GM18499 (cell line): ENCODE data around the gene FAM53B.
"Not testable (repeated sequence)": the region's sequence is repeated elsewhere in the genome, so short reads cannot be mapped to it uniquely, and the experiment has no call there.

Experiments
- ATAC-seq: cut with Tn5 transposase; IDR thresholded peaks from one replicate; pipeline ENCODE4 v1.9.1; 2021; ENCODE audit warnings: moderate number of reproducible peaks; ENCODE audit not compliant: insufficient read depth, unreplicated experiment

FAM53B gene

DNA sequence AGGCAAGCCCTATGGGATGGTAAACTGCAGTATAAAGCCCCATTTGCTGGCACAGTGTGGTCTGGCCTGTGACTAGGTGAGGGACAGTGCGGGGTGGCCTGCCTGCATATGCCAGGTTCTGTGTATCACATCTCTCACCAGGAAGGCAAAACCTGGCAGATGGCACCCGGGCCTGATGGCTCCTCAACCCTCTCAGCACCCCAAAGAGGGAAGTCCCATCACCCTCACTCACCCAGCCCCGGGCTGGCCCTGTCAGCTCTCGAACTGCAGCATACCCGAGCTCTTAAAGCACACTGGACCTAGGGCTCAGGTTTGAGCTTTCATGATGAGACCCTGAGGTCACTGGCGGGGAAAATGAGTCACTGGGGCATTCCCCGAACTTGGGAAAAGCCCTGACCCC is 152.1 kb downstream of the FAM53B start:
- no peak for ATAC-seq

DNA sequence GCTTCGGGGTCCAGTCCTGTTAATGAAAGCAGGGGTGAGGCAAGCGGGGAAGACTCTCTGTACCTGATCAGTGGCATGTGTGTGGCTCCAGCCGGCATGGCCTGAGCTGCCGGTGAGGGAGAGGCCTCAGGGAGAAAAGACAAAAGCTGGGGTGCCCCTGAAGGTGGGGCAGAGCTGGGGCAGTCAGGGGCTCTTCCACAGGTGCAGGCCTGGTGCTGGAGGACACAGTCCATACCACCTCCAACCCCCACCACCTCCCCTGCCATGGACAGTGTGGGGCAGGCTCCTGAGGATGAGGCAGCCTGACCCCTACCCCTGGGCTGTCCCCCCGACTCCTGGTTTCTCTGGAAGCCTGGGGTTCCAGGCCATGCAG is 153.1 kb downstream of the FAM53B start:
- no peak for ATAC-seq

DNA sequence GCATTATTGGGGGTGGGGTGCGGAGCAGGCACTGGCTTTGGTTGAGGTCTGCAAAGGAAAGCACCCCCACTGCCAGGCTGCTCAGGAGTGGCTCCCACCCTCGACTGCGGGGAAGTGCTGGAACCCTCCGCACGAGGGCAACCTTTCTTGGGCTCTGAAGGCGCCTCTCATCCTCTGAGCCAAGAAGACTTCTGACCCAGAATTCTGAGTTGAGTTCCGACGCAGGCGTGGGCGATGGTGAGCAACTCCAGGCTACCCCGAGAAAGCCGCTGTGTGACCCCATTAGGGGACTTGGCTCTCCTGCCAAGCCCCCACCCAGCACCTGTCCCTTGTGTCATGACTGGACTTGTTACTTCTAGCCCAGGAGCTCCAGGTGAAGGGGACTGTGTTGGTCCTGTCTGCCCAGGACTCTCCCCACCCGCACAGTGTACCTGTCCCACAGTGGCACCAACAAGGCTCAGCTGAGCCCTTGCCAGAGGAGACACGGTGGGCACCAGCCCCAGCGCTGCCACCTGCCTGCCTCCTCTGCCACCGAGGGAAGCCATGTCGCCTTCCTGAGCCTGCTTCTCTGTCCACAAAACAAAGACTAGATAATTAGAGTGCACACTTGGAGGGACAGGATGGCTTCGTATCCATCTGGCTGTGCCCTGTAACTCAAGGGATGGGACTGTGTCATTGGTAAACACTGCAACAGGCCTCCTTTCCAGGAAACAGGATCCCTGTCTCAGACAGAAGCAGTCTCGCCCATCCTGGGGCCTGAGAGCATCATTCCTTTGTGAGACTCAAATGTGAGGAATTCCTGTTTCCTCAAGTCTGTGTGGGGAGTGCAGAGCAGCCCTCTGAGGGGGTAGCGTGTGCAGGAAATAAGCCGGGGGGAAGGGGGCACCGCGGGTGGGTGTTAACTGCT is 153.7 kb downstream of the FAM53B start:
- ATAC-seq, result no peak

DNA sequence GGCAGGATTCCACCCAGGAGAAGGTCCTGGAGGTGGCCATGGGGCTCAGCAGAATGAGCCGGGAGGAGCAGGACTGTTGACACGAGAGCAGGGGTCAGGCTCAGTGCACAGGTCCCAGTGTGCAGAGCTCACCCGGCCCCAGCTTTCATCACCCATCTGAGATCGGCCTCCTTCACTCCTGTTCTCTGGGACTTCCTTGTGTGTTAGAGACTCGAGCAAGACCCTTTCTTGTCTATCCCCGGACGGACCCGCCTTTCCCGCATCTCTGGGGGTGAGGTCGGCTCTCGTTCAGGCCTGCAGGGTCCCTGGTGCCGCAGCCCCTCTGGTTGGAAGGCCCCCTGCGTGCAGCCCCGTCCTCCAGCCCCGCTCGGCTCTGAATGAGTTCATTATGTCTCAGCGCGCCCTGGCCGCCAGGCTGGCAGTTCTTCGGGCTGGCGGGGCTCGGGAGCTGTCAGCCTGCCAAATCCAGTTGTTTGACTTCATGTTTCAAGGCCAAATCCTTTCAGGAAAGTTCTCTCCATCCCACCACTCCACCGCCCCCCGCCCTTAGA is 154.6 kb downstream of the FAM53B start:
- no peak for ATAC-seq

DNA sequence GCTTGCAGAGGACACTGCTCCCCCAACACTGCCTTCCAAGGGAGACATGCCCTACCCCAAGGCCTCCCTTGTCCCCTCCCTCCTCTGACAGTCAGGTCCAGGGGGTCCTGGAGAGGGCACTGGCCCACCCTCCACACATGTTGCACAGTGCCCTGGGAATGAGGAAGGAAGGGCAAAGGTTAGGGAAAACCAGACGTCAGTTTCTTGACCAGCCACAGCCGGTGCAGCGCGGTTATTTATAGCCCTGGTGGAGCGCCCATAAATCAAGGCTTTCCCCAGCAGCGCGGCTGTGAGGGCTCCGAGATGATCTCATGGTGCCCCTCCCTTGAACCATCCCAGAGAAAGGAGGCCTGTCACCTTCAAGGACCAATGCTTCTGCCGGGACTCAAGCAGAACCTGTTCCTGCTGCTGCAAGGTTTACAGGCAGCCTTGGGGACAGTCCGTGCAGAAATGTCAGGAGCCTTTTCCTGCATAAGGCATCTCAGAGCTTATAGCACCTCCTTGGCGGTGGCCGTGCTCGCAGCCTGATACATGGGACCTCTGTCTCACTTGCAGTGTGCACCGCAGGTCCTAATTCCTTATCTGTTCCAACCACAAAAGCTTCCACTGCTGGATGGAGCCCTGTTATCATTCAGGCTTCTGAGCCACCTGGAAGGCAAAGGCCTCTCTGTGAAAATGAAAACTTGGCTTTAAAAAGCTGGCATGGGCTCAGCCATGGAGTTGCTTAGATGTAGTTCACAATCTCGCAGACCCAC is 155.3 kb downstream of the FAM53B start:
- no peak for ATAC-seq

DNA sequence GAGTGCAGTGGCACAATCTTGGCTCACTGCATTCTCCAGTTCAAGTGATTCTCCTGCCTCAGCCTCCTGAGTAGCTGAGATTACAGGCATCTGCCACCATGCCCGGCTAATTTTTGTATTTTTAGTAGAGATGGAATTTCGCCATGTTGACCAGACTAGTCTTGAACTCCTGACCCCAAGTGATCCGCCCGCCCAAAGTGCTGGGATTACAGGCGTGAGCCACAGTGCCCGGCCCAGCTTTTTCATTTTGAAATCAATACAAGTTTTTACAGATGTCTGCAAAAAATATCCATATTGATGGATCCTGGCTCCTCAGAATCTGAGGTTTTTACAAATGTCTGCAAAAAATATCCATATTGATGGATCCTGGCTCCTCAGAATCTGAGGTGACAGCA is 155.8 kb downstream of the FAM53B start:
- not testable (repeated sequence) for ATAC-seq

DNA sequence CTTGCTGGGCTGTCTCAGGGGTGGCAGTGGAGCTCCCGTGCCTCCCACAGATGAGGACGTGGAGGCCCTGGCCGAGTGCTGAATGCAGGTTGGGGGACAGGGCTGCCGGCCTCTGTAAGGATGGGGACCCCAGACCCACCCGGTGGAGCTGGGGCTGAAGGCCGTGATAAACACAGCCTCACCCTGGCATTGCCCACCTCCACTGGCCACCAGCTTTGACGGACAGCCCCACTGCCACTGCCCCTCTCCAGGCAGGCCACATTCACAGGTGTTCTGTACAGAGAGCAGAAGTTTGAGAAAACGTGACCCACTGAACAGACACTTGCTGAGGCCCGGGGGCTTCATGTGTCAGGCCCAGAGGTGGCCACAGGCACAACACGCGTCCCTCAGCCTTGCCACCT is 156.4 kb downstream of the FAM53B start:
- ATAC-seq, result no peak

DNA sequence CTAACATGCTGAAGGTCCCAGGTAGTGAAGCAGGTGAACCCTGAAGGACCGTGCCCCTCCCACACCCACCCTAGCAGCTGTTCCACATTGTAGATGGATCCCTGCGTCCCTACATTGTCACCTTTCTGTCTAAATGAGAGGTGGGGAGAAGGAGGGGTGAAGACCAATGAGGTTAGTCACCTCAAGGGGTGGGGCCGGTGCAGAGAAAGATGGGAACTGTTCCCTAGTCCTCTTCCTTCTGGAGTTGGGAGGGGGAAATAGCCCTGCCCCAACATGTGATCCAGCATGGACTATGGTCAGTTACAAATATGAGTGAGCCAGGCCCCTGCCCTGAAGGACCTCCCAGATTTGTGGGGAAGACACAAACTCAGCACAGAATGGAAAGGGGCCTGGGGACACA is 158.0 kb downstream of the FAM53B start:
- ATAC-seq, result no peak

DNA sequence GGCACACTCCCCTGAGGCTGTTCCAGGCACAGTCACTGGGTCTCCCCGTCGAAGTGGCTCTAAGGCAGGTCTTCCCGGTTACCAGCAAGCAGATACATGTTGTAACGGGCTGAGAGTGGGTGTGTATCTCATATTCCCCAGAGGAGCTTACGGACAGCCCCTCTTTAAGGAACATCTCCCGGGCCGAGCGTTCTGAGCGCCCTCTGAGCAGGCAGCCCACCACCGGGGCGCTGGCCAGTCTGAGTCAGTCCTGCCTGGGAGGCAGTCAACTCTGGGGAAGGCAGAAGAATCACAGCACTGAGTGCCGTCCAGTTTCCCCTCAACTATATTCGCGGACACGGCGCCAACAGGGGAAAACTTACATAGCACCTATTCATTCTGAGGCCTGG is 165.2 kb downstream of the FAM53B start:
- ATAC-seq, result no peak

DNA sequence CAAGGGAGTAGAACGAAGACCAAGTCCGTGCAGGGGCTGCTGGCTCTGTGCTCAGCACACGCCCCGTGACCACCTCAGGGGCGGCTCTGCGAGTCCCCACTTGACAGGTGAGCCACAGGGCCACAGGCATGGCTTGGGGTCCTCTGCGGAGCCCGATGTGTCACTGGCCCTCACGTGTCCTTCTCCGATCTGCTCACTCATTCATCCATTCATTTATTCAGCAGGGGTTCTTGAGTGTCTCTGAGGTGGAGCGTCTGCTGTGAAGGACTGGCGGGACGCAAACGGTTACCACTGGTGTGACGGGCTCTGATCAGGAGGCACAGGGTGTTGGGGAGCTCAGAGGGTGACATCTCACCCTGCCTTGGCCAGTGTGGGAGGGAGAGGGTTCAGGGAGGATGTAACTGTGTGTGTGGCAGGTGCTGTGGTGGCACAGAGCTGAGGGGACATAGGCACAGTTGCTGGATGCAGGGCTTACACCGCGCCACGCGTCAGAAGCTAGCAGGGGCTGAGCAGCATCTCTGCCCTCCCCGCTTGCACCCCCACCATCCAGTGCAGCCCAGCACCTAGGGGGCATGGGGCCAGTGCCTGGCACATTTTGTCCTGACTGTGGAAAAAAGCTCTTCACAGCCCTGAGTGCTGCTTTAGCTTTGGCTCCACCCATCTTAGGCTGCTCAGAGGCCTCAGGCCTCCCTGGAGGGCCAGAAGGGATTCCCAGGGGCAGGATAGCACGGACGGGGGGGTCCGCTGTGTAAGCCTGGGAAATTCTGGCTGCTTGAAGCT is 165.8 kb downstream of the FAM53B start:
- no peak for ATAC-seq

DNA sequence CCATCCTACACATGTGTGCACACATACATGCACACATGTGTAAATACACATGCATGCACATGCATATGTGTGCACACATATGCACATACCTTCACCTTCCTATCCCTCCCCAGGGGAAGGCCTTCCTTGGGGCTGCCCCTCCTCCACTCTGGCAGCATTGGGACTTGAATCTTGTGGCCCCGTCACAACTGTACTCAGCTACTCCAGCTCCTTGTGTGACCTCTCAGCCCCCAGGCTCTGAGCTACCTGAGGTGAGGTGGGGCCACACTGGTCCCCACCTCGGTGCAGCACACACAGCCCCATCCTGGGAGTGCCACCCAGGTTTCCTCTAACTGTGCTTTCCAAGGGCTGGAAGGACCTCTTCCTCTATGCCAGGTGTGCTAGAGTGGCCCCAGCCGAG is 166.5 kb downstream of the FAM53B start:
- no peak for ATAC-seq

DNA sequence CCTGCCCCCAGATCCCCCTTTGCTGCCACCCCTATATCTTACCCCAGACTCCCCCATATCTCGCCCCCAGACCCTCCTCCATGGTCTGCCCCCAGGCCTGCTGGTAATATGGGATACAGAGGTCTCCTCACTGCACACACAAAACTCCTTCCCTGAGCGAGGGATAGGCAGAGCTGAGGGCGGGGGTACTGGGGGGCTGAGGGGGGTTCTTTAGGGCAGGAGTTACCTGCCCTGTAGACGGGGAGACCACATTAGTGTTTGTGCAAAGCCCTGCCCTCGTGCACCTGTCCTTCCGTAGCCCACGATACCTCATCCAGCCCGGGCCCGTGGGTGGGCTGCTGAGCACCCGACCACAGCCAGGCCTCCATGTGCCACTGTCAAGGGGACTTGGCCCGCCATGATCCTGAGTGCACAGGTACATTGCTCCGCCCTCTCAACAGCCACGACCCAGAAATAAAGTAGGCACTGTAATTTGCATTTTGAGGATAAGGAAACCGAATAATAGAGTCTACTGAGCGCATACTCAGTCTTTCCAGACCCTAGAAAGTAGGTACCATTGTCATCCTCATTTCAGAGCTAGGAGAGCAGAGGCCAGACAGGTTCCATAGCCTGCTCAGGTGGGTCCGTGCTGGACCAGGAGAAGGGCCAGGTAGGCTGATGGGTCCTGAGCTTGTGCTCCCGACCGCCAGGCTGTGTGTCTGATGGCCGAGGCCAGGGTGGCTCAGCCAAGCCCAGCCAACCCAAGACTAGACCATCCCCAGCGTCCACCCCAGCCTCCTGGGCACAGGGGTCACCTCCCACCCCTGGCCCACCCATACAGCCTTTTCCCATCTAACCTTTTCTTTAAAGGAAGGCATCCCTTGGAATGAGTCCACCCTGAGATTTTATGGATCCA is 167.4 kb downstream of the FAM53B start:
- ATAC-seq, result no peak

DNA sequence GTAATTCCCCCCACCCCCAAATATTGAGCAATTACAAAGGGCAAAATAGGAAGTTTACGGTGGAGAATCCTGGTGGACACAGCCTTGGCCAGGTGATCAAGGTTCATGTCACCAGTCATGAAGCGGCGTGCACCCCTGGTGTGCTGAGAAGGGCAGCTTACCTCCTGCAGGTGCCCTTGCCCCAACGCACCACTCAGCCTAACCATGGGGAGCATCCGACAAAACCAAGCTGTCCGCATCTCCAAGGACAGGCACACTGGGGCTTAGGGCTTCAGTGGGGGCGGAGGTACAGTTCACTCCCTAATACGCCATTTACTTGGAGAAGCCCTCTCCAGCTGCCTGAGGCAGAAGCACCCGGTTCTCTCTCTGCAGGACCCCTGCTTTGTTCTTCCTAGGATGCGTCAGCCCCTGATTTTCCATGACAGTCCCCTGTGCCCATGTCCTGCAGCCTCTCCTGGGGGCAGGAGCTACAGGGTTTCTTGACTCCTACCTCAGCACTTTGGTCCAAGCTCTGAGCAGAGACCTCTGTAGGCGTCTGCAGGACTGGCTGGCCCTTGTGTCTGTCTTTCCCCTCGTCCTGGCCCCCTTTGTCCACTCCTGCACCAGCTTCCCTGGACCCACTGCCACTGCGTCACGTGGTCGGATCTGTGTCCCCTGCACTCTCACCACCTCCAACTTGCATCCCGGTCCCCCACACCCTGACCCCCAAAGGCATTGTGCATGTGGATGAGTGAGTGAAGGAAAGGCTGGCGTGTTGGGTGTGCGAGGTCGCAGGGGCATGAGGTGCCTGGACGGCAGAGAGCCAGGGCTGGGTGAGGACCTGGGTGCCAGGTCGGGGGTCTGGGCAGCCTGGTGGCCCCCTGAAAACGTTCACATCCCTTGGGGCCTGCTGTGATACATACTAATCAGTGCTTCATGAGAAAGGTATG is 168.8 kb downstream of the FAM53B start:
- no peak for ATAC-seq

DNA sequence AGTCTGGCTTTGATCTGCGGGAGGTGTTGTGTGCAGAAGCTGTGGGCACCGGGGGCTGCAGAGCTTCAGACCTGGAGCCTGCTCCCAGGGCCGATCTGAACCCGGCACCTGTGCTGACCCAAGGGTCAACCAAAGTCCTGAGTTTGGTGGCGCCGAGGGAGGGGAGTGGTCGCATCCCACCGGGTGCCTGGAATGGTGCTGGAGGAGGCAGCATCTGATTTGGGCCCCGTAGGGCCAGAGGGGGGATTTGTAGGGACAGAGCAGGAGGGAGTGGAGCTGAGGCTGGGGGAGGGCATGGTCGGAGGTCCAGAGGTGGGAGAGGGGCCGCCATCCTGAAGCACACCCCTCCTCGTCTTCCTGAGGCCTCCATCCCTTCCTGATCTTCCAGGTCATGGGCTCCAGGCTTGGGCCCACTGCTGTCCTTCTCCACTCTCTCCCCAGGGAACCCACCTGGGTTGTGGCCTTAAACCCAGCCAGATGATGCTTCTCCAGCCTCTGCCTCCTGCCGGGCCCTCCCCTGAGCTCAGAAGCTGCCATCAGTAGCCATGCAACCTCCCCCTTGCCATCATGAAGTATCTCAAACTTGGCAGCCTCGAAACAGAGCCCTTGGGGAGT is 169.6 kb downstream of the FAM53B start:
- ATAC-seq, result no peak

DNA sequence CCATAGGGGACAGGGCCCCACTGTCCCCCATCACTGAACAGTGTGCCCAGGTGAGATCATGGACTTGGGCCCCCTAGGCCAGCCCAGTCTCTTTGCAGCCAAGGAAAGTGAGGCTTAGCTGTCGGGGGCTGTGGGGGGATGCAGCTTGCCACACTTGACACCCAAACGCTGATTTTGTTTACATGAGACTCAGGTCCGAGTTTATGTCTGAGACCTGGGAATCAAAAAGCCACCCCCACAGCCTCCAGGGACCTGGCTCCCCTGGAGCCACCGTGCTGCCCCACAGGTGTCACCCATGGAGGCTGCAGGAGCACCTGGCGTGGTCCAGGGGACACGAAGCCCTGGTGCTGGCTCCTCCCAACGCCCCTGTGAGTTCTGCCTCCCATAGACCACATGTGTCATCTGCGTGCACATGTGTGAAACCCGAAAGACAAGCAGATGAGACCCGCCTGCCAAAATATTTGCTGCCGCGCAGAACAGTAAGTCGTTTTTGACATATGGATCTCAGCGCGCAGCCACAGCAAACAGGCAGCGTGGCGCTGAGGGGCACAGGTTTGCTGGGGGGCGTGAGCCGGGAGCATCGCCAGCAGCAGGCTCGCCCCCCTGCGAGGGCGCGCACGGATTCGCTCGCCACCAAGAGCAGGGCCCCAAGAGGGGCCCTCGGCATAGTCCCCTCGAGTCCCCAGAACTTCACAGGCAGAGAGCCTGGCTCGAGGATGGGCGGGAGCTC is 170.3 kb downstream of the FAM53B start:
- ATAC-seq, result no peak

DNA sequence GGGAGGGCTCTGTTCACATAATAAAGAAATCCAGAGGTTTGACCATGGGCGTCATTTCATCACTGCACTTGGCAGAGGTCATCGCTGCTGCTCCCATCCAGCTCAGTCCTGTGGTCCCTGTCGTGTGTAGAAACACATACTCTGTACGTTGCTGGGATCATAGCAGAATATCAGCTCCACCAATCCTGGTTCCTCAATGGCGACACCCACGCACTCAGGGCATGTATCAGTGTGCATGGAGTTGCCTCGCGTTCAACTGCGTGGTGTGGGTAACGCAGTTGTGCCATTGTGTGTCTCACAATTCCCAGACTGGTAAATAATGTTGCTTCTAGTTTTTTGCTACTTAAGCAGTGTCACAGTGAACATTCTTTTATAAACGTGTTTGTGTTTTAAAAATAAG is 171.4 kb downstream of the FAM53B start:
- ATAC-seq, result no peak

DNA sequence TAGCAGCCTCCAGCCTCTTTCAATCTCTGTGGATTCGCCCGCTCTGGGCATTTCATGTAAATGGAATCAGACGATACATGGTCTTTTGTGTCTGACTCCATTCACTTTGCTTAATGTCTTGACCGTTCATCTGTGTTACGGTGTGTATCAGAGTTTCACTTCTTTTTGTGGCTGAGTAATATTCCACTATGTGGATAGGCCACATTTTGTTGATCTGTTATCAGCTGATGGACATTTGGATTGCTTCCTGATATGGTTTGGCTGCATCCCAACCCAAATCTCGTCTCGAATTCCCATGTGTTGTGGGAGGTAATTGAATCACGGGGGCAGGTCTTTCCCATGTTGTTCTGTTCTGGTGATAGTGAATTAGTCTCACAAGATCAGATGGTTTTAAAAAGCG is 173.5 kb downstream of the FAM53B start:
- no peak for ATAC-seq
